Osteoblast (primary cell): ENCODE measurements around the gene STX16. TPM values are rescaled to one million over a fixed set of nuclear protein-coding genes. Genes with fewer than 3 reads are reported as not detected.

ENCODE experiments used
- DNase-seq: peaks from one replicate; pipeline ENCODE4 v3.0.0; 2011; ENCODE audit warnings: low spot score, mixed read lengths; ENCODE audit not compliant: insufficient read length; ENCODE audit errors: missing footprints
- H2AFZ ChIP-seq: 2 replicates; pipeline ENCODE4 v1.6.0; 2011; ENCODE audit warnings: mild to moderate bottlenecking, low read length
- H3K27ac ChIP-seq: 2 replicates; pipeline ENCODE4 v1.5.1; 2011; ENCODE audit warnings: mild to moderate bottlenecking, low read depth, low read length, moderate library complexity
- H3K27me3 ChIP-seq: 2 replicates; pipeline ENCODE4 v1.6.0; 2012; ENCODE audit warnings: mild to moderate bottlenecking, control low read depth, inconsistent platforms, low read length, moderate library complexity; ENCODE audit not compliant: insufficient read depth
- H3K36me3 ChIP-seq: 2 replicates; pipeline ENCODE4 v1.5.1; 2011; ENCODE audit warnings: mild to moderate bottlenecking, low read length, control low read depth, moderate library complexity; ENCODE audit not compliant: insufficient read depth
- H3K4me1 ChIP-seq: 2 replicates; pipeline ENCODE4 v1.5.1; 2011; ENCODE audit warnings: mild to moderate bottlenecking, low read length, control low read depth, moderate library complexity; ENCODE audit not compliant: insufficient read depth
- H3K4me2 ChIP-seq: 2 replicates; pipeline ENCODE4 v1.6.0; 2011; ENCODE audit warnings: mild to moderate bottlenecking, low read length; ENCODE audit not compliant: insufficient read depth
- H3K4me3 ChIP-seq: fragments of 200-600 bp; sonication (generic); 3 replicates; pipeline ENCODE4 v1.5.1; 2012; ENCODE audit warnings: mild to moderate bottlenecking, low read length, inconsistent platforms; ENCODE audit not compliant: insufficient read depth
- H3K79me2 ChIP-seq: 2 replicates; pipeline ENCODE4 v1.6.0; 2012; ENCODE audit warnings: mild to moderate bottlenecking, low read length, control low read depth, inconsistent platforms; ENCODE audit not compliant: insufficient read depth
- H3K9me3 ChIP-seq: 2 replicates; pipeline ENCODE4 v1.5.1; 2011; ENCODE audit warnings: low read depth, low read length, control low read depth
- H4K20me1 ChIP-seq: 2 replicates; pipeline ENCODE4 v1.6.0; 2012; ENCODE audit warnings: mild to moderate bottlenecking, low read length, control low read depth; ENCODE audit not compliant: insufficient read depth
- total RNA-seq: library from RNA; depleted of rRNA; stranded (reverse); fragments of >200 nt; gene quantifications from 2 replicates; pipeline ENCODE4 v1.2.3, GENCODE V29; 2012
- TF ChIP-seq, protein P1 (sequence below): IDR thresholded peaks from 2 replicates; pipeline ENCODE4 v1.5.1; 2011; ENCODE audit warnings: mild to moderate bottlenecking, low read depth, low read length, moderate library complexity; ENCODE audit errors: extremely low read depth

STX16 gene
- total RNA-seq, 1 donor = 28.6 TPM

DNA sequence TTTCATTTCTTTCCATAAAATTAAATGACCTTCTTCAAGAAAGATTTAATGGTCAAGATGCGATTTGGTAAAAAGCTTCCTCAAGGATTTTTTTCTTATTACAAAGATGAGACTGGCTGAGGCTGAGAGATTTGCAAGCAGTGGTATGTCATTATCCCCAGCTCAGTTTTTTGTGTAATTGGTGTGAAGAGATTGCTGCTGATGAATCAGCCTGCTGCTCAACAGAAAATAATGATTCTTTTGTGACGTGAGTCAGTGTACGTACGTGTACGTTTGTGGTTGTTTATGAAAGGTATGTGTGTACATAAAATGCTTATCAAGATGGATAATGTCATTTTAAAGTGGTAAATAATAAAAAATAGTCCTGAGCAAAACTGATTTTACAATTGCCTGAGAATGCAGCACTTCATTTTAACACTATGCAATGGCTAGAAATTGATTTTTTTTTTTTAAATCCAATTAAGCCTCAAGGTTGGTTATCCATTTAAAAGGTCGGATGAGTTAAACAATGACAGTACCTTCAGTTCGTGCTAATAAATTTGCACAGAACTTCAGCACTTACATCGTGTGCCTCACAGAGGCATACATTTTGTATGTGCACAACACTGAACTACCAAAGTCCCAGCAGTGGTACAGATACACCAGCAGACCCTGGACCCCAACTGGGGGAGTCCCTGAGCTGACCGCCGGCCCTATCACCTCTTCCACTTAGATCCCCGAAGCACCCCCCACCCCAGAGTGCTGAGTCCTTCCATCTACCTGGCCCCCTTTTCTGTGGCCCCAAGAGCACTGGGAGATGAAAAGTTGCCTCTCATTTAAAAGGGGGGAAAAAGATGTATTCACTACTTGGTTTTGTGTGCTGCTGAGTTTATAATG, 31.8 kb downstream of the STX16 start:
- H3K4me2 ChIP-seq = no peak overlapping the region
- no peak overlapping the region for H2AFZ ChIP-seq
- no peaks in the 10 kb centered on the region for H3K27me3 ChIP-seq
- H3K36me3 ChIP-seq = peaks cover 20% of the 10 kb centered on the region
- no peak overlapping the region for H3K4me3 ChIP-seq
- no peaks in the 10 kb centered on the region for H4K20me1 ChIP-seq
- TF ChIP-seq, protein P1, sequence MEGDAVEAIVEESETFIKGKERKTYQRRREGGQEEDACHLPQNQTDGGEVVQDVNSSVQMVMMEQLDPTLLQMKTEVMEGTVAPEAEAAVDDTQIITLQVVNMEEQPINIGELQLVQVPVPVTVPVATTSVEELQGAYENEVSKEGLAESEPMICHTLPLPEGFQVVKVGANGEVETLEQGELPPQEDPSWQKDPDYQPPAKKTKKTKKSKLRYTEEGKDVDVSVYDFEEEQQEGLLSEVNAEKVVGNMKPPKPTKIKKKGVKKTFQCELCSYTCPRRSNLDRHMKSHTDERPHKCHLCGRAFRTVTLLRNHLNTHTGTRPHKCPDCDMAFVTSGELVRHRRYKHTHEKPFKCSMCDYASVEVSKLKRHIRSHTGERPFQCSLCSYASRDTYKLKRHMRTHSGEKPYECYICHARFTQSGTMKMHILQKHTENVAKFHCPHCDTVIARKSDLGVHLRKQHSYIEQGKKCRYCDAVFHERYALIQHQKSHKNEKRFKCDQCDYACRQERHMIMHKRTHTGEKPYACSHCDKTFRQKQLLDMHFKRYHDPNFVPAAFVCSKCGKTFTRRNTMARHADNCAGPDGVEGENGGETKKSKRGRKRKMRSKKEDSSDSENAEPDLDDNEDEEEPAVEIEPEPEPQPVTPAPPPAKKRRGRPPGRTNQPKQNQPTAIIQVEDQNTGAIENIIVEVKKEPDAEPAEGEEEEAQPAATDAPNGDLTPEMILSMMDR = no peak
- no peaks in the 10 kb centered on the region for H3K4me1 ChIP-seq
- no peaks in the 10 kb centered on the region for H3K79me2 ChIP-seq
- no peaks in the 10 kb centered on the region for H3K9me3 ChIP-seq
- H3K27ac ChIP-seq = no peak overlapping the region
- peak; percentile 60 for DNase-seq

DNA sequence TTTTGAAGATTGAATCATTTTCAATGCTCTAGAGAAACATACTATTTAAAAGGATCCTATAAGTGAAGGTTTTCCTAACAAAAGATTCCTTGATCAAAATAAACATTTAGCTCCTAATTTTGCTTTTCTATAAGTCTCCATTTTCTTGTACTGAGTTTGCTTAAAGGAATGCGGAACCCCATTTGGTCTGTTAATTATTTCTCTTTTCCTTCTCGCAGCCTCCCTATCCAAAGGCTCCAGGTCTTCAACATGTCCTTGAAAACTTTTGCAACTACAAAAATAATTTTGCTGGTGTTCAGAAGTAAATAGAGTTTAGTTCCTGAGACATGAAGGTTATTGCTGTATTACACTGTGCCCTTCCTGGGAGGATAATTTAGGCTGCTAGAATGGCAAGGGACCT, 33.2 kb downstream of the STX16 start:
- TF ChIP-seq, protein P1 = no peak
- no peaks in the 10 kb centered on the region for H3K9me3 ChIP-seq
- H4K20me1 ChIP-seq = no peaks in the 10 kb centered on the region
- H3K4me1 ChIP-seq = no peaks in the 10 kb centered on the region
- H2AFZ ChIP-seq = no peak overlapping the region
- no peak for DNase-seq
- H3K79me2 ChIP-seq = no peaks in the 10 kb centered on the region
- peaks cover 12% of the 10 kb centered on the region for H3K36me3 ChIP-seq
- no peak overlapping the region for H3K4me3 ChIP-seq
- no peak overlapping the region for H3K27ac ChIP-seq
- H3K4me2 ChIP-seq = no peak overlapping the region
- H3K27me3 ChIP-seq = no peaks in the 10 kb centered on the region

DNA sequence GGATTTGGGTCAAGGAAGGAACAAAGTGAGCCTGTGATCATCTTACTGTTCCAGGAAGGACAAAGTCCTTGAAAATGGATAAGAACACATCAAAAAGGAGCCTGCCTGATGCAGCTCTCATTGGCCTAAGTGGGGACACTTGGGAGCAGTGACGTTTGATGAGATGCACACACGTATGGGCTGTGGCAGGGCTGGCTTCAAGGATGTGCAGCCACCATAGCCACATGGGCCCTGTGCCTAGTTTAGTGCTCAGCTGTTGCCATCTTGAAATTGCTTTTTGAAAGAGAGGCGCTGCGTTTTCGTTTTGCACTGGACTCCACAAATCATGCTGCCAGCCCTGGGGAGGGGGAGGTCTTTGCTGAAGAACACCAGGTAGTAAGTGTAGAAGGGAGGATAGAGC, 34.9 kb downstream of the STX16 start:
- Histone ChIP-seq H3K4me2 (no peak overlapping the region), H3K27ac (no peak overlapping the region), H3K36me3 (no peaks in the 10 kb centered on the region), H3K27me3 (no peaks in the 10 kb centered on the region), H2AFZ (no peak overlapping the region), H3K79me2 (no peaks in the 10 kb centered on the region), H3K9me3 (no peaks in the 10 kb centered on the region), H3K4me3 (no peak overlapping the region), H4K20me1 (no peaks in the 10 kb centered on the region), H3K4me1 (peaks cover 13% of the 10 kb centered on the region)
- TF ChIP-seq, protein P1 = no peak
- no peak for DNase-seq

DNA sequence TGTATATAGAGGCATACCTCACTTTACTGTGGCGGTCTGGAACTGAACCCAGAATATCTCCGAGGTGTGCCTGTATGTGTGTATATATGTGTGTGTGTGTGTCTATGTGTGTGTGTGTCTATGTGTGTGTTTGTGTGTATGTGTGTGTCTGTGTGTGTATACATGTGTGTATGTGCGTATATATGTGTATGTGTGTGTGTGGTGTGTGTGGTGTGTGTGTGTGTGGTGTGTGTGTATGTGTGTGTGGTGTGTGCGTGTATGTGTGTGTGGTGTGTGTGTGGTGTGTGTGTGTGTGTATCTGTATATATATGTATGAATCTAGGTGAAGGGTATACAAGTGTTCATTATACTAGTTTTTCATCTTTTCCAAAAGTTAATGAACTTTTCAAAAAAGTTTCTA, 37.3 kb downstream of the STX16 start:
- TF ChIP-seq, protein P1 = no peak
- no peak for DNase-seq
- no peak overlapping the region for H3K4me3 ChIP-seq
- H3K27ac ChIP-seq = no peak overlapping the region
- no peaks in the 10 kb centered on the region for H3K36me3 ChIP-seq
- H3K27me3 ChIP-seq = no peaks in the 10 kb centered on the region
- no peaks in the 10 kb centered on the region for H4K20me1 ChIP-seq
- H3K79me2 ChIP-seq = peaks cover 2% of the 10 kb centered on the region
- H3K4me1 ChIP-seq = peaks cover 20% of the 10 kb centered on the region
- H2AFZ ChIP-seq = no peak overlapping the region
- H3K4me2 ChIP-seq = no peak overlapping the region
- H3K9me3 ChIP-seq = no peaks in the 10 kb centered on the region
